B cell (primary cell): ENCODE measurements around the gene TTLL10. TPM values are rescaled to one million over a fixed set of nuclear protein-coding genes. Genes with fewer than 3 reads are reported as not detected.

Experiments
- ATAC-seq: fragments of 200-7000 bp; cut with Tn5 transposase; one replicate; pipeline ENCODE4 v1.10.0; 2021; ENCODE audit warnings: low read depth, mild to moderate bottlenecking, moderate number of reproducible peaks, moderate library complexity
- CTCF ChIA-PET: fragments of 350-600 bp; sonication (Branson Sonifier 250); formaldehyde crosslinking; loops from one replicate; lab custom pipeline; 2021; ENCODE audit warnings: antibody characterized with exemption, inconsistent platforms; lab: Charles Lee
- POLR2A ChIA-PET: fragments of 350-600 bp; sonication (Branson Sonifier 250); formaldehyde crosslinking; loops from one replicate; lab custom pipeline; 2021; ENCODE audit warnings: antibody characterized with exemption; lab: Charles Lee
- DNase-seq: peaks from one replicate; pipeline ENCODE4 v3.0.0; 2013
- H2AFZ ChIP-seq: 2 replicates; pipeline ENCODE4 v1.6.1; 2012; ENCODE audit warnings: mild to moderate bottlenecking, low read depth, low read length; ENCODE audit not compliant: insufficient read depth, poor library complexity, severe bottlenecking
- H3K27ac ChIP-seq, 2 donors: 1 replicate in 1 of 2; 2 replicates in 1 of 2; pipeline ENCODE4 v1.5.1; 2012 to 2013; ENCODE audit warnings: low read length in 2 of 2, mild to moderate bottlenecking in 2 of 2, moderate library complexity in 1 of 2
- H3K27me3 ChIP-seq, 4 experiments: fragments of 200-600 bp in 1 of 4; sonication (generic) in 1 of 4; replicated peaks in 1 of 4; 1 replicate in 2 of 4; 2 replicates in 2 of 4; pipeline versions ENCODE4 v1.6.1 to v1.7.0; 2013 to 2016; ENCODE audit warnings: low read length in 3 of 4, mild to moderate bottlenecking in 2 of 4, mixed read lengths in 1 of 4, moderate library complexity in 1 of 4; ENCODE audit not compliant: insufficient read depth in 4 of 4, control insufficient read depth in 3 of 4; ENCODE audit errors: control extremely low read depth in 1 of 4
- H3K36me3 ChIP-seq, 2 experiments: replicated peaks in 1 of 2; 1 replicate in 1 of 2; 2 replicates in 1 of 2; pipeline versions ENCODE4 v1.6.1 to v1.7.1; 2013; ENCODE audit warnings: low read length in 1 of 2; ENCODE audit not compliant: insufficient read depth in 2 of 2, control insufficient read depth in 1 of 2; ENCODE audit errors: control extremely low read depth in 1 of 2, extremely low read depth in 1 of 2
- H3K4me1 ChIP-seq, 2 donors: fragments of 200-600 bp in 1 of 2; sonication (generic) in 1 of 2; 1 replicate in 1 of 2; 2 replicates in 1 of 2; pipeline versions ENCODE4 v1.5.1 to v1.6.1; 2013 to 2017; ENCODE audit warnings: low read length in 2 of 2; ENCODE audit not compliant: control insufficient read depth in 2 of 2, insufficient read depth in 2 of 2
- H3K4me2 ChIP-seq: replicated peaks from 2 replicates; pipeline ENCODE3; 2012; ENCODE audit warnings: mild to moderate bottlenecking, low read depth, low read length; ENCODE audit not compliant: poor library complexity, severe bottlenecking
- H3K4me3 ChIP-seq, 5 experiments: fragments of 200-600 bp in 1 of 5; sonication (generic) in 1 of 5; 1 replicate in 3 of 5; 2 replicates in 2 of 5; pipeline versions ENCODE4 v1.5.1 to v1.7.0; 2011 to 2016; ENCODE audit warnings: low read length in 4 of 5, mild to moderate bottlenecking in 4 of 5, low read depth in 2 of 5, control low read depth in 1 of 5, moderate library complexity in 1 of 5; ENCODE audit not compliant: insufficient read depth in 1 of 5; ENCODE audit errors: control extremely low read depth in 1 of 5, extremely low read depth in 1 of 5
- H3K79me2 ChIP-seq: fragments of 200-600 bp; sonication (generic); one replicate; pipeline ENCODE4 v1.6.0; 2016; ENCODE audit warnings: low read length; ENCODE audit not compliant: control insufficient read depth, insufficient read depth
- H3K9ac ChIP-seq: fragments of 200-600 bp; sonication (generic); 2 replicates; pipeline ENCODE4 v1.6.1; 2017; ENCODE audit warnings: mild to moderate bottlenecking, low read length, moderate library complexity
- H3K9me3 ChIP-seq, 3 donors: one replicate each; pipeline versions ENCODE4 v1.6.1 to v1.7.1; 2013; ENCODE audit warnings: low read length in 2 of 3; ENCODE audit not compliant: control insufficient read depth in 2 of 3, insufficient read depth in 1 of 3; ENCODE audit errors: control extremely low read depth in 1 of 3
- H4K20me1 ChIP-seq: 2 replicates; pipeline ENCODE4 v1.6.0; 2012; ENCODE audit warnings: mild to moderate bottlenecking, low read length; ENCODE audit not compliant: insufficient read depth, control insufficient read depth, poor library complexity, severe bottlenecking
- H3K27ac Mint-ChIP-seq: one replicate; pipeline ENCODE4 v1.8.0; 2021; ENCODE audit warnings: mixed read lengths
- H3K27me3 Mint-ChIP-seq: one replicate; pipeline ENCODE4 v1.8.0; 2021; ENCODE audit warnings: mixed read lengths
- H3K4me1 Mint-ChIP-seq: one replicate; pipeline ENCODE4 v1.8.0; 2021; ENCODE audit warnings: mixed read lengths
- H3K4me3 Mint-ChIP-seq: one replicate; pipeline ENCODE4 v1.8.0; 2021; ENCODE audit warnings: mixed read lengths
- H3K9me3 Mint-ChIP-seq: one replicate; pipeline ENCODE4 v1.8.0; 2022; ENCODE audit warnings: mixed read lengths; ENCODE audit not compliant: insufficient read depth
- CTCF ChIP-seq: fragments of 200-600 bp; IDR thresholded peaks from one replicate; pipeline ENCODE4 v1.8.0; 2022; ENCODE audit warnings: antibody characterized with exemption, mild to moderate bottlenecking
- EZH2 ChIP-seq: IDR thresholded peaks from 2 replicates; pipeline ENCODE4 v1.6.1; 2012; ENCODE audit warnings: borderline replicate concordance, low read depth, mild to moderate bottlenecking, moderate library complexity, low read length; ENCODE audit not compliant: insufficient read depth, poor library complexity, severe bottlenecking
- WGBS: methylation state at CpG from one replicate; pipeline ENCODE4 v1.1.5; 2013; ENCODE audit warnings: missing lambda C conversion rate; ENCODE audit not compliant: insufficient coverage; 5-methylcytosine and 5-hydroxymethylcytosine counted together
- intact Hi-C: fragments of 100-400 bp; cut with micrococcal nuclease; formaldehyde crosslinking; loops from one replicate; pipeline ENCODE4 v1.10.0; 2022
- polyA plus RNA-seq: library from polyadenylated mRNA; depleted of rRNA; stranded (reverse); fragments of >200 nt; gene quantifications from 2 replicates; pipeline ENCODE4 v1.2.3, GENCODE V29; 2012
- total RNA-seq, 2 donors: library from RNA; stranded (reverse); fragments of 120-200 nt in 1 of 2; gene quantifications; 1 replicate in 1 of 2; 2 replicates in 1 of 2; pipeline versions ENCODE4 v1.2.3 to v1.2.4, GENCODE V29; 2013 to 2022

Gene TTLL10
- total and polyA plus RNA-seq, 2 donors (not counting 1 experiment from before 2014, with no cell fraction given), result 0.37 to 0.45 TPM

GRCh38 chr1:1149416-1149815 is 24.3 kb upstream of the TTLL10 start:
- H3K79me2 ChIP-seq, result no peaks in the 10 kb centered on the region
- Mint-ChIP-seq H3K4me3 (no peak overlapping the region), H3K4me1 (peaks cover 5% of the 10 kb centered on the region), H3K27ac (no peak overlapping the region), H3K9me3 (peaks cover 6% of the 10 kb centered on the region), H3K27me3 (no peaks in the 10 kb centered on the region)
- no peak overlapping the region for H3K27ac ChIP-seq
- ChIA-PET POLR2A (no interaction called here), CTCF (no interaction called here)
- peaks cover 12 to 16% of the 10 kb centered on the region in 2 donors for H3K4me1 ChIP-seq
- H3K27me3 ChIP-seq, result no peaks in the 10 kb centered on the region
- H3K9me3 ChIP-seq, result peaks cover 0 to 21% (median 0%) of the 10 kb centered on the region in 3 donors
- intact Hi-C loops, result no loop called here
- H3K36me3 ChIP-seq, result no peaks in the 10 kb centered on the region
- ATAC-seq (no peak), DNase-seq (no peak)
- no peaks in the 10 kb centered on the region for H4K20me1 ChIP-seq
- H3K4me3 ChIP-seq, result no peak overlapping the region
- WGBS, result 91% methylated on average over 15 of the region's 15 CpGs
- TF ChIP-seq EZH2 (no peak), CTCF (no peak)
- no peak overlapping the region for H3K4me2 ChIP-seq
- no peak overlapping the region for H2AFZ ChIP-seq
- H3K9ac ChIP-seq, result no peak overlapping the region

- H3K27ac Mint-ChIP-seq, result no peak overlapping the region
- Histone ChIP-seq H3K4me2 (no peak overlapping the region), H4K20me1 (no peaks in the 10 kb centered on the region), H3K27ac (no peak overlapping the region), H3K9me3 (peaks cover 0 to 21% (median 0%) of the 10 kb centered on the region in 3 donors), H3K79me2 (no peaks in the 10 kb centered on the region), H2AFZ (no peak overlapping the region), H3K4me3 (no peak overlapping the region), H3K9ac (no peak overlapping the region), H3K27me3 (no peaks in the 10 kb centered on the region), H3K36me3 (no peaks in the 10 kb centered on the region), H3K4me1 (peaks cover 5 to 9% of the 10 kb centered on the region in 2 donors)
- peaks cover 2% of the 10 kb centered on the region for H3K4me1 Mint-ChIP-seq
- TF ChIP-seq CTCF, result no peak
- TF ChIP-seq EZH2, result no peak
- intact Hi-C loops, result no loop called here
- DNase-seq (no peak), ATAC-seq (no peak)
- H3K4me3 Mint-ChIP-seq, result no peak overlapping the region
- peaks cover 6% of the 10 kb centered on the region for H3K9me3 Mint-ChIP-seq
- POLR2A ChIA-PET, result no interaction called here
- WGBS, result 66% methylated on average over 12 of the region's 12 CpGs
- H3K27me3 Mint-ChIP-seq, result no peaks in the 10 kb centered on the region
- CTCF ChIA-PET, result interaction anchor here (0.9 kb wide), 1 partner anchor 28 kb away, joined by 3 read pairs; no protein-coding TSS in a partner anchor
Measured at GRCh38 chr1:1150100-1150499, 23.6 kb upstream of the TTLL10 start.
